Right lobe of liver (tissue), 4 donors: Measurements from ENCODE around the gene EIF4G3.

Experiments
- POLR2A ChIP-seq: fragments of 450-650 bp; IDR thresholded peaks from one replicate; pipeline ENCODE4 v1.6.1; 2017; ENCODE audit warnings: antibody characterized with exemption, mild to moderate bottlenecking
- TF ChIP-seq, protein P1 (sequence below), 4 donors: fragments of 200-600 bp in 3 of 4; fragments of 450-650 bp in 1 of 4; IDR thresholded peaks; one replicate each; pipeline versions ENCODE4 v1.5.1 to v1.8.0; 2016 to 2022; ENCODE audit warnings: antibody characterized with exemption in 4 of 4, mild to moderate bottlenecking in 2 of 4
- donor health status: DM: no; HTN: no; CAD: no.
- donor health status: DM: no; HTN: no; CAD: no.
- donor health status: DM: no; HTN: yes; CAD: no.

DNA sequence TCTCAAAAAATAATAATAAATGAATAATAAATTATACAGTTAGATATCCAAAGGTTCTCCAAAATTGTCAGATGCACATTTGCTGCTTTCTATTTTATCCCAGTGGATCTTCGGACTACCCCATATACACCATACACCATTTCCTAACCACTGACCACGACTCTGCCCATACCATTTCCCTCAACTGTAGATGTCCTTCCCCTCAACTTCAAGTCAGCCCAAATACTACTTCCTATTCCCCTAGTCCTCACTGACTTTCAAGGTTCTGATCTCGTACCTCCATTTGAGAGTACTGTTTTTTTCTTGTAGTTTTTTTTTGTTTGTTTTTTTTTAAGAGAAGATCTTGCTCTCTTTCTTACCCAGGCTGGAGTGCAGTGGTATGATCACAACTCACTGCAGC is 19.6 kb downstream of the EIF4G3 start:
- TF ChIP-seq, protein P1, sequence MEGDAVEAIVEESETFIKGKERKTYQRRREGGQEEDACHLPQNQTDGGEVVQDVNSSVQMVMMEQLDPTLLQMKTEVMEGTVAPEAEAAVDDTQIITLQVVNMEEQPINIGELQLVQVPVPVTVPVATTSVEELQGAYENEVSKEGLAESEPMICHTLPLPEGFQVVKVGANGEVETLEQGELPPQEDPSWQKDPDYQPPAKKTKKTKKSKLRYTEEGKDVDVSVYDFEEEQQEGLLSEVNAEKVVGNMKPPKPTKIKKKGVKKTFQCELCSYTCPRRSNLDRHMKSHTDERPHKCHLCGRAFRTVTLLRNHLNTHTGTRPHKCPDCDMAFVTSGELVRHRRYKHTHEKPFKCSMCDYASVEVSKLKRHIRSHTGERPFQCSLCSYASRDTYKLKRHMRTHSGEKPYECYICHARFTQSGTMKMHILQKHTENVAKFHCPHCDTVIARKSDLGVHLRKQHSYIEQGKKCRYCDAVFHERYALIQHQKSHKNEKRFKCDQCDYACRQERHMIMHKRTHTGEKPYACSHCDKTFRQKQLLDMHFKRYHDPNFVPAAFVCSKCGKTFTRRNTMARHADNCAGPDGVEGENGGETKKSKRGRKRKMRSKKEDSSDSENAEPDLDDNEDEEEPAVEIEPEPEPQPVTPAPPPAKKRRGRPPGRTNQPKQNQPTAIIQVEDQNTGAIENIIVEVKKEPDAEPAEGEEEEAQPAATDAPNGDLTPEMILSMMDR (IDR thresholded peaks at IDR 0.05), result no peak
- TF ChIP-seq POLR2A, result no peak
